ENCODE measurements around the gene RET.

RET gene

GRCh38 chr10:43124094-43124521 lies 47.2 kb downstream of the RET start:
- no peak for DNase-seq

- no peak for DNase-seq
Measured at GRCh38 chr10:43124574-43125273, 47.9 kb downstream of the RET start.

GRCh38 chr10:43125274-43125845 lies 48.5 kb downstream of the RET start:
- DNase-seq: no peak

GRCh38 chr10:43125881-43126731 lies 49.2 kb downstream of the RET start:
- no peak for DNase-seq

- no peak for DNase-seq
Measured at GRCh38 chr10:43126759-43127424, 50.0 kb downstream of the RET start.

- DNase-seq: no peak
Measured at GRCh38 chr10:43127442-43127841, 50.6 kb downstream of the RET start.

DNA sequence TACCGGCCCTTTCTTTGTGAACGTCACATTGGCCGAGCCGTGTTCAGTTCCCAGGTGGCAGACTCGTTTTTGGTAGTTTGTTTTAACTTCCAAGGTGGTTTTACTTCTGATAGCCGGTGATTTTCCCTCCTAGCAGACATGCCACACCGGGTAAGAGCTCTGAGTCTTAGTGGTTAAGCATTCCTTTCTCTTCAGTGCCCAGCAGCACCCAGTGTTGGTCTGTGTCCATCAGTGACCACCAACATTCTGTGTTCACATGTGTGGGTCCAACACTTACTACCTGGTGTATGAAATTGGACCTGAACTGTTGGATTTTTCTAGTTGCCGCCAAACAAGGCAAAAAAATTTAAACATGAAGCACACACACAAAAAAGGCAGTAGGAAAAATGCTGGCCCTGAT lies 51.5 kb downstream of the RET start:
- no peak for DNase-seq

- peak; percentile 92 for DNase-seq
Measured at GRCh38 chr10:43128958-43129706, 52.3 kb downstream of the RET start.

DNA sequence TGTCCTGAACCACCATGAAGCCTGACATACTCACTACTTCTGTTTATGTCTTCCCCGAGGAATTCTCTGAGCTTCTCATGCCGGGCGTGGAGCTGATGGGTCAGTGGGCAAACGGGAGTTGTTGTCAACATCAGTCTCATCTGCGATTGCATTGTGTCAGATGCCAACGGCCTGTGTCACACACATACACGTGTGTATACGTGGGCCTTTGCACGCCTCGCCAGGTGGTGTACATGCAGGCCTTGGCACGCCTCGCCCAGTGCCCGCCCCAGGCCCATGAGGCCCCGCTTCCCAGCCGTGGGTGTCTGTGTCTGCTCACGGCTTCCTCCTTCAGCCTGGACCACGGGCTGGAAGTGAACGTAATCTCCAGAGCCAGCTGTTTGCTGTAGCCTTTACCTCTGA lies 53.9 kb downstream of the RET start:
- DNase-seq: no peak

- no peak for DNase-seq
Measured at GRCh38 chr10:43131256-43131655, 54.4 kb downstream of the RET start.

DNA sequence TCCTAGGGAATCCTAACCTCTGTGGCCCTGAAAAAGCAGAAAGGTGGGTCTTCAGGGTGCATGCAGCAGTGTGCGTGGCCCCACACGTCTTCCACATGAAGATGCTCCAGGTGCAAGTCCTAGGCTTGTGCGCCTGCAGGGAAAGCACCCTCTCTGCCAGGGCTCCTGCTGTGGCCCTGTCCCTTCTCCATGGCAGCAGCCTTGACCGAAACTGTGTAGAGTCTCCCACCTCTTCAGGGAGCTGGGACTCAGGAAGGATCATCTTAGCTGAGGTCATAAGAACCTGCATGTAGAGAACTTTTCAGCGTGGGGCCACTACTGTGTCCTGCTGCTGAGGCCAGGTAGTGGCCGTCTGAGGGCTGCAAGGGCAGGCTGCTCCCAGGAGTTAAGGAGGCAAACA lies 55.0 kb downstream of the RET start:
- DNase-seq: no peak

DNA sequence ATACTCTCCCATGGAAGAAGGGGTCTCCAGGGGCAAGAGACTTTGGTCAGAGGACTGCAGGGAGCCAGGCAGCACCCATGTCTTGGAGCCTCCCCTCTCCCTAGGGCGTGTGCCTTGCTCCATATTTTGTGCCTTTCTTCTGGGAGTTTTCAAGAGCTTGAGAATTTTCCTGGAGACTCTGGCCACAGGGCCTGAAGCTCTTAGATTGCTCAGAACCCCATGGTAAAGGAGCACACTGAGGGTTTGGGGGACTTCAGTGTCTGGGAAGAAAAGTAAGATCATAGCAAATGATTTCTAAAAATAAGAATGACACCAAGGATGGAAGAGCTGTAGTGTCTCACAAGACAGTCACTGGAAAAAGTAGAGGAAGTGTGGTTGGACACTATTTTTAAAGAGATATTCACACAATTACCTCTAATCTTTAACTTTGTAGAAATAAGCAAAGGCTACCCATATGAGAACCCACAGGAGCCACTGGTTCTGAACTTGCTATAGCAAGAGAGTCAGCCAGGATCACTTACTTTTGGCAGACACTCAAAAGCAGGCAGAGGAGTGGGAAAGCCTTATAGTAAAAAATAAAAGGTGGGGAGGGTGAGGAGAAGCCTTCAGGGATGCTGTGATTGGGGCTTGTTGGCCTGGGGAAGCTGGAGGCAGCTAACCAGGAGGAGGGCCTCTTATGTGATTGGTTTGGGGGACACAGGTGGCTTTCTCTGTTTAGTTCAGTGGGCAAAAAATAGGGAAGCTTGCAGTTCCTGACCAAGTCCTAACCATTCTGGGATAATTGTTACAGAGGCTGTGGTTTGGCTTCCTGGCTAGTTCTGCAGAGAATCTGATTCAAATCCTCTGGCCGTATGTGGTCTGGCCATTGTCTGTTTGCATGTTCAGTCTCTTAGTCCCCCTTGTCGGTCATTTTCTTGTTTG lies 56.3 kb downstream of the RET start:
- DNase-seq: no peak

DNA sequence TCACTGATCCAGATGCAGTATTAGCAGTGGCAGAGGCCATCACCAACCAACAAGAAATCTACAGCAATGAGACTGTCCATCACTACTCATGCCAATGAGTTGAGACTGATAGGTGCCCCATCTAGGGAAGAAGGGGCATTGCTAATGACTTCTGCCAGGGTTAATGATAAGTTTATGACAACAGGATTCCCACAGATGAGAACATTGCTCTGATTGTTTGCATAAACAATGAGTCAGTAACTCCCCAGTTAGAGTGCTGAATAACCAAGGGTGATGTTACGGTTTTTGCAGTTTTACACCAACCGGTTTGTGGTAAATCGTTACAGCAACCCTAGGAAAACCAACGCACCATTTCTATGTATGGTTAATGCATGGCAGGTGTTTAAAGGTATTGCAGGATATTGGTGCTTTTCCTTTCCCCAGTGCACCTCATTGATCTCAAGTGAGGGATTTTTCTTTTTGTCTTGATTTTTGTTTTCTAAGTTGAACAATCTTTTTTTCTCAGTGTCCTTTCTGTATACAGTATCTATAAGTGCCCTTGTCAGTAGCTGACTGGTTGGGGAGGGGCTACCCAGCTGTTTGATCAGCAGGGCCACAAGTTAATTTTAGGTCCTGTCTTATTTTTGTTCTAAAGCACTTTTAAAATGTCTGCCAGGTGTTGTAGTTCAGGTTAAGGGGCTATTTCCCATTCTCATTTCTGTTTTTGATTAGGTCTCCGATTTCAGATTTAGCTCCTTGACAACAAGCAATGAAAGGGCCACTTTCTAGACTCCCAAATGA lies 57.4 kb downstream of the RET start:
- DNase-seq: no peak

GRCh38 chr10:43135064-43135463 lies 58.2 kb downstream of the RET start:
- DNase-seq: no peak

DNA sequence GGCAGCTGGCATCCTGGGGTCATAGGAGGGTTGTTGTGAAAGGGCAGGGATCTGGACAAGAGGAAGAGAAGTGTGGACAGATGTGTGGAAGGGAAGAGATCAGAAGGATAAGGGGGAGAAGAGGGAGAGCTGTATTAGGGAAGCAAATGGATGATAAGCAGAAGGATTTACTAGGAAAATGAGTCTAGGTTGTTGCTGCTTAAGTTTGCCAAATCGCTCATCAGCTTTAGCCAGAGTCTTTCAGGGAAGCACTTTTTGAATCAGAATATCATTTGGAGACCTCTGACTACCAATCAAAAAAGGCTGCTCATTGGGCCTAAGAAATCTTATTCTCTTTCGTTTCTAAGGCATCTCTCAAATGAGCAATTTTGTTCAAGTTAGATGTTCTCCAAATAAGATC lies 58.8 kb downstream of the RET start:
- no peak for DNase-seq

- no peak for DNase-seq
Measured at GRCh38 chr10:43136432-43136831, 59.6 kb downstream of the RET start.

DNA sequence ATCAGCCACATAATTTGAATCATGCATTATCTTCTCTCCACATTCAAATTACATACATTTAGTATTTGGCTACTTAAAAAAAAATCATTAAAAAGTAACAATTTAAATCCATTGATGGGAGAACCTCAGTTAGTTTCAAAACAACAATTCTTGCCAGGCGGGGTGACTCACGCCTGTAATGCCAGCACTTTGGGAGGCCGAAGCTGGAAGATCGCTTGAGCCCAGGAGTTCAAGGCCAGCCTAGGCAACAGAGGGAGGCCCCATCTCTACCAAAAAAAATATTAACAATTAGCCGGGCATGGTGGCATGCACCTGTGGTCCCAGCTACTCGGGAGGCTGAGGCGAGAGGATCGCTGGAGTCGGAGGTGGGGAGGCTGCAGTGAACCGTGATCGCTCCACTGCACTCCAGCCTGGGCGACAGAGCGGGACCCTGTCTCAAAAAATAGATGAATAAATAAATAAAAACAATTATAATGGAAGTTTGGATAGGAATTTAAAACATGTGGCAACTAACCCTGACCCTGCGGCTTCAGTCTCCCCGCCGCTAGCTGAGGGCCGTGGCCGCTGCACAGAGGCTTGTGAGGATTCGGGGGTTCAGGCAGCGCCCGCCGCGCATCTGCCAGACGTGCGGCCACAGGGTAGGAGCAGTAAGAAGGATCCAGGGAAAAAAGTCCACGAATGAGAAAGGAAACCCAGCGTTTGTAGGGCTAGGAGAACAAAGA lies 60.3 kb downstream of the RET start:
- DNase-seq: no peak

DNA sequence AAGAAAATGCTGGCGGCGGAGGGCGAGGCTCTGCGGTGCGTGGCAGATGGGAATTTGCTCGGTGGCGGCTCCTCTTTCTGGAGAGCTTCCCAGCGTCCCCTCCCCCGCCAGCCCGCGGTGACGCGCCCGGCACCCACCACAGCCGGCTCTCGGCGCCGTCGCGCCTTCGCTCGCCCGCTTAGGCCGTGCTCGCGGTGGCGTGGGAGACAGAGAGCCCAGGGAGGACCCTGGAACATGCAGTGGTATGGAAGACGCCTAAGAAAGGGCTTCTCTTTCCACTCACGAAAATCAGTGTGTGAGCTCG lies 60.8 kb downstream of the RET start:
- DNase-seq: no peak

DNA sequence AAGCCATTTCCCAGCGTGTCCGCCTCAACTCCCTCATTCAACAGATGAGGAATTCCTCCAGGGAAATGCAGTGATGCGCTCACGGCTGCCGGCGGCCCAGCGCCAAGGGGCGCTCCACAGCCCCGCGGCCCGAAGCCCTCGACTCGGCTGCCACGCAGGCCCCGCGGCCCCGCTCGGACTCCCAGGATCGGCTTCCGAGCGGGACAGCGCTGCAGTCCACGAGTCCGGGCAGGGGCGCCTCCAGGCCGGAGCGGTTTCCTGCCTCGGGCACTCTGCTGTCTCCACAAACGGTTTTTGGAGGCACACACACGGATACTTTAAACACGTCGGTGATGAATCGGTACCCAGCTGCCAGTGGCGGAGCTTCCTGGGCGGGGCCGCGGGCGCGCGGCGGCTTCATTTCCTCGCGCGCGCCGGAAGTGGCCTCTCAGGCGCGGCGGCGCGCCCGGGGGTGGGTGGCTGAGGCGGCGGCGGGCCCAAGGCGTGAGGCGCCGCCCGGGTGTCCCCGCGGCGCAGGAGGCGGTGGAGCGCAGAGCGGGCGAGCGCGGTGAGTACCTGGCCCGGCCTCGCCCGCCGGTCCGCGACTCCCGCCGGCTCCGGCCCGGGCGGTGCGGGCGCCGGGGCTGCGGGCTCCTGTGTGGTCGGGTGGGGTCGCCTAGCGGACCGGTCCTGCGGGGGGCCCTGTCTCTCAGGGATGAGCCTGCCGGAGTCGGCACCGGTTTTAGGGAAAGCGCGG lies 61.3 kb downstream of the RET start, which contains the start of gene CSGALNACT2:
Gene CSGALNACT2 (plus strand): TSS at position 425 of the 736 bp plus-strand sequence. CDS start 16,705 bp downstream, outside the sequence.
- DNase-seq: peak; percentile 82
